T-helper 1 cell treated with Interleukin-12 subunit alpha and Interleukin-12 subunit beta and Interleukin-4 antibody, amounts not matched to agents 30 μg/mL and 1 μg/mL, for 36 hours (primary cell): Measurements from ENCODE around the gene BRWD1.
"Not testable (repeated sequence)": the region's sequence is repeated elsewhere in the genome, so short reads cannot be mapped to it uniquely, and the experiment has no call there.

ENCODE experiments used
- H3K27ac Mint-ChIP-seq: one replicate; pipeline ENCODE4 v1.8.0; 2021; ENCODE audit warnings: mild to moderate bottlenecking, mixed read lengths
- H3K27me3 Mint-ChIP-seq: one replicate; pipeline ENCODE4 v1.8.0; 2021; ENCODE audit warnings: low read depth, mixed read lengths
- H3K36me3 Mint-ChIP-seq: one replicate; pipeline ENCODE4 v1.8.0; 2021; ENCODE audit warnings: low read depth, mixed read lengths
- H3K4me1 Mint-ChIP-seq: one replicate; pipeline ENCODE4 v1.8.0; 2021; ENCODE audit warnings: low read depth, mixed read lengths
- H3K4me3 Mint-ChIP-seq: one replicate; pipeline ENCODE4 v1.8.0; 2021; ENCODE audit warnings: mild to moderate bottlenecking, moderate library complexity, mixed read lengths
- H3K9me3 Mint-ChIP-seq: one replicate; pipeline ENCODE4 v1.8.0; 2021; ENCODE audit warnings: mixed read lengths

The BRWD1 gene

GRCh38 chr21:39169906-39170305 is 143.5 kb downstream of the BRWD1 start:
- Mint-ChIP-seq H3K27me3 (no peaks in the 10 kb centered on the region), H3K9me3 (peaks cover 3% of the 10 kb centered on the region), H3K36me3 (peaks cover 31% of the 10 kb centered on the region), H3K4me3 (no peak overlapping the region), H3K4me1 (no peaks in the 10 kb centered on the region), H3K27ac (no peak overlapping the region)

GRCh38 chr21:39168800-39169199 is 144.6 kb downstream of the BRWD1 start:
- H3K4me1 Mint-ChIP-seq = no peaks in the 10 kb centered on the region

GRCh38 chr21:39164523-39164922 is 148.9 kb downstream of the BRWD1 start:
- peaks cover 3% of the 10 kb centered on the region for H3K27me3 Mint-ChIP-seq
- no peak overlapping the region for H3K4me3 Mint-ChIP-seq
- H3K4me1 Mint-ChIP-seq = no peaks in the 10 kb centered on the region
- no peak overlapping the region for H3K27ac Mint-ChIP-seq
- H3K9me3 Mint-ChIP-seq = peaks cover 17% of the 10 kb centered on the region
- H3K36me3 Mint-ChIP-seq = peaks cover 3% of the 10 kb centered on the region

More at GRCh38 chr21:39168800-39169199, 144.6 kb downstream of the BRWD1 start:
- Mint-ChIP-seq H3K9me3 (peaks cover 12% of the 10 kb centered on the region), H3K36me3 (peaks cover 26% of the 10 kb centered on the region), H3K27me3 (peaks cover 3% of the 10 kb centered on the region), H3K27ac (no peak overlapping the region), H3K4me3 (no peak overlapping the region)

GRCh38 chr21:39161064-39161463 is 152.4 kb downstream of the BRWD1 start:
- no peaks in the 10 kb centered on the region for H3K36me3 Mint-ChIP-seq
- no peak overlapping the region for H3K27ac Mint-ChIP-seq
- H3K4me1 Mint-ChIP-seq = no peaks in the 10 kb centered on the region
- H3K9me3 Mint-ChIP-seq = peaks cover 17% of the 10 kb centered on the region
- H3K27me3 Mint-ChIP-seq = peaks cover 3% of the 10 kb centered on the region
- H3K4me3 Mint-ChIP-seq = no peak overlapping the region

GRCh38 chr21:39159342-39160063 is 153.9 kb downstream of the BRWD1 start:
- H3K9me3 Mint-ChIP-seq = peaks cover 10% of the 10 kb centered on the region
- H3K4me1 Mint-ChIP-seq = no peaks in the 10 kb centered on the region
- no peak overlapping the region for H3K27ac Mint-ChIP-seq
- H3K36me3 Mint-ChIP-seq = no peaks in the 10 kb centered on the region
- no peak overlapping the region for H3K4me3 Mint-ChIP-seq
- H3K27me3 Mint-ChIP-seq = peaks cover under 1% of the 10 kb centered on the region

GRCh38 chr21:39157241-39157640 is 156.2 kb downstream of the BRWD1 start:
- not testable (repeated sequence) for H3K4me3 Mint-ChIP-seq

GRCh38 chr21:39156024-39156423 is 157.4 kb downstream of the BRWD1 start:
- Mint-ChIP-seq H3K27me3 (peaks cover under 1% of the 10 kb centered on the region), H3K27ac (no peak overlapping the region), H3K36me3 (no peaks in the 10 kb centered on the region), H3K4me1 (no peaks in the 10 kb centered on the region), H3K4me3 (no peak overlapping the region), H3K9me3 (no peaks in the 10 kb centered on the region)

More at GRCh38 chr21:39157241-39157640, 156.2 kb downstream of the BRWD1 start:
- H3K27me3 Mint-ChIP-seq, H3K27ac Mint-ChIP-seq, H3K36me3 Mint-ChIP-seq, H3K9me3 Mint-ChIP-seq, H3K4me1 Mint-ChIP-seq: not testable (repeated sequence)

- peaks cover 3% of the 10 kb centered on the region for H3K27me3 Mint-ChIP-seq
- no peak overlapping the region for H3K27ac Mint-ChIP-seq
Measured at GRCh38 chr21:39155578-39155977, 157.9 kb downstream of the BRWD1 start.

GRCh38 chr21:39153842-39154241 is 159.6 kb downstream of the BRWD1 start:
- no peak overlapping the region for H3K27ac Mint-ChIP-seq

More at GRCh38 chr21:39155578-39155977, 157.9 kb downstream of the BRWD1 start:
- no peak overlapping the region for H3K4me3 Mint-ChIP-seq
- H3K9me3 Mint-ChIP-seq = no peaks in the 10 kb centered on the region
- no peaks in the 10 kb centered on the region for H3K36me3 Mint-ChIP-seq
- H3K4me1 Mint-ChIP-seq = no peaks in the 10 kb centered on the region

GRCh38 chr21:39153373-39153772 is 160.1 kb downstream of the BRWD1 start:
- H3K9me3 Mint-ChIP-seq = no peaks in the 10 kb centered on the region
- peaks cover 15% of the 10 kb centered on the region for H3K27me3 Mint-ChIP-seq
- no peak overlapping the region for H3K4me3 Mint-ChIP-seq
- no peak overlapping the region for H3K27ac Mint-ChIP-seq
- no peaks in the 10 kb centered on the region for H3K36me3 Mint-ChIP-seq
- H3K4me1 Mint-ChIP-seq = no peaks in the 10 kb centered on the region

More at GRCh38 chr21:39153842-39154241, 159.6 kb downstream of the BRWD1 start:
- Mint-ChIP-seq H3K9me3 (no peaks in the 10 kb centered on the region), H3K27me3 (peaks cover 10% of the 10 kb centered on the region), H3K4me1 (no peaks in the 10 kb centered on the region), H3K36me3 (no peaks in the 10 kb centered on the region), H3K4me3 (no peak overlapping the region)

GRCh38 chr21:39152271-39152670 is 161.2 kb downstream of the BRWD1 start:
- Mint-ChIP-seq H3K4me1 (no peaks in the 10 kb centered on the region), H3K36me3 (no peaks in the 10 kb centered on the region), H3K9me3 (no peaks in the 10 kb centered on the region), H3K27ac (no peak overlapping the region), H3K4me3 (no peak overlapping the region), H3K27me3 (peaks cover 16% of the 10 kb centered on the region)

GRCh38 chr21:39150877-39151276 is 162.6 kb downstream of the BRWD1 start:
- H3K27ac Mint-ChIP-seq = no peak overlapping the region
- H3K36me3 Mint-ChIP-seq = no peaks in the 10 kb centered on the region
- H3K9me3 Mint-ChIP-seq = no peaks in the 10 kb centered on the region
- no peak overlapping the region for H3K4me3 Mint-ChIP-seq
- H3K4me1 Mint-ChIP-seq = no peaks in the 10 kb centered on the region
- peaks cover 19% of the 10 kb centered on the region for H3K27me3 Mint-ChIP-seq

- Mint-ChIP-seq H3K9me3 (no peaks in the 10 kb centered on the region), H3K4me1 (no peaks in the 10 kb centered on the region)
Measured at GRCh38 chr21:39150316-39150715, 163.1 kb downstream of the BRWD1 start.

GRCh38 chr21:39149882-39150281 is 163.6 kb downstream of the BRWD1 start:
- H3K9me3 Mint-ChIP-seq = no peaks in the 10 kb centered on the region
- peaks cover 19% of the 10 kb centered on the region for H3K27me3 Mint-ChIP-seq
- no peaks in the 10 kb centered on the region for H3K36me3 Mint-ChIP-seq
- H3K27ac Mint-ChIP-seq = no peak overlapping the region
- no peak overlapping the region for H3K4me3 Mint-ChIP-seq
- no peaks in the 10 kb centered on the region for H3K4me1 Mint-ChIP-seq

More at GRCh38 chr21:39150316-39150715, 163.1 kb downstream of the BRWD1 start:
- Mint-ChIP-seq H3K27me3 (peaks cover 19% of the 10 kb centered on the region), H3K4me3 (no peak overlapping the region), H3K36me3 (no peaks in the 10 kb centered on the region), H3K27ac (no peak overlapping the region)

- Mint-ChIP-seq H3K4me3 (no peak overlapping the region), H3K36me3 (no peaks in the 10 kb centered on the region), H3K4me1 (no peaks in the 10 kb centered on the region), H3K27me3 (peaks cover 19% of the 10 kb centered on the region), H3K9me3 (peaks cover under 1% of the 10 kb centered on the region), H3K27ac (no peak overlapping the region)
Measured at GRCh38 chr21:39148975-39149374, 164.5 kb downstream of the BRWD1 start.
